Measurements from ENCODE around the gene IL11RA. TPM values are rescaled to one million over a fixed set of nuclear protein-coding genes. Genes with fewer than 3 reads are reported as not detected.

Gene IL11RA
- total and polyA plus RNA-seq, 2 of the 8 experiments (the other 6 are each of a cell fraction or from before 2014, with no cell fraction given) = 5.5 to 9.1 TPM

GRCh38 chr9:34638138-34638445, 13.9 kb upstream of the IL11RA start:
- no peak overlapping the region for H3K56ac ChIP-seq (replicated peaks; ENCODE audit: insufficient read length, low read depth, low read length)
- H2AK5ac ChIP-seq (ENCODE audit: low read depth, low read length) = no peak overlapping the region
- H3K18ac ChIP-seq (ENCODE audit: extremely low read depth, low read length) = peak overlapping the region; percentile 89; the same call in 1 of the 2 replicates
- 25% methylated on average over 7 of the region's 7 CpGs; no CpG with 5 or more reads in 1 of the 2 experiments for whole genome bisulfite sequencing, 2 experiments (ENCODE audit: extremely low coverage in 1 of 2, insufficient coverage in 1 of 2, insufficient read length in 1 of 2, insufficient replicate concordance in 2 of 2, low coverage in 1 of 2, low lambda C conversion rate in 2 of 2, missing lambda C conversion rate in 1 of 2)
- no peaks in the 10 kb centered on the region for H3K9me3 ChIP-seq (ENCODE audit: insufficient read depth in 2 of 2, low read depth in 1 of 2, low read length in 1 of 2)
- ChIA-PET POLR2A (ENCODE audit: partially characterized antibody) (interaction anchor here (0.6 to 11.3 kb wide), 10 partner anchors 8 to 59 kb away, joined by 3 to 127 read pairs (median 4); partner anchors contain the start of genes GALT, IL11RA and RPP25L), CTCF (ENCODE audit: partially characterized antibody) (interaction anchor here (0.9 to 18.5 kb wide), 15 partner anchors 8 to 201 kb away, joined by 3 to 401 read pairs (median 6); partner anchors contain the start of genes ARID3C, CCL21, CCL27 and DCTN3)
- peak overlapping the region; percentile 68; the same call in 1 of the 2 replicates for H2BK12ac ChIP-seq (ENCODE audit: low read depth, low read length)
- no peak overlapping the region for H4K5ac ChIP-seq (ENCODE audit: insufficient read length, low read depth, low read length)
- peaks cover 2 to 11% (median 8%) of the 10 kb centered on the region in 4 experiments; a peak in 4 of 7 replicates for H3K4me1 ChIP-seq (replicated peaks in 1 of 4; ENCODE audit: control insufficient read depth in 3 of 4, insufficient read depth in 4 of 4, low read length in 3 of 4)
- peak overlapping the region; percentile 14; the same call in 1 of the 2 replicates for H2BK15ac ChIP-seq (ENCODE audit: low read length)
- H2BK120ac ChIP-seq (replicated peaks; ENCODE audit: low read depth, low read length) = no peak overlapping the region
- H3K79me1 ChIP-seq (ENCODE audit: low read depth, low read length) = peaks cover 10% of the 10 kb centered on the region
- FAIRE-seq = no peak
- H3K27ac ChIP-seq (ENCODE audit: low read depth, low read length) = no peak overlapping the region; the same call in 1 of the 2 replicates
- peaks cover 9% of the 10 kb centered on the region for H3K23me2 ChIP-seq (ENCODE audit: low read depth, low read length)
- no peak overlapping the region for H3K14ac ChIP-seq (ENCODE audit: insufficient read length)
- H3K79me2 ChIP-seq (ENCODE audit: control insufficient read depth in 1 of 2, insufficient read depth in 2 of 2, low read length in 2 of 2) = peaks cover 0 to 11% of the 10 kb centered on the region in 2 experiments; a peak in 2 of 4 replicates
- peaks cover 0 to 6% (median 2%) of the 10 kb centered on the region in 4 experiments; a peak in 3 of 8 replicates for H3K36me3 ChIP-seq (ENCODE audit: control insufficient read depth in 2 of 4, insufficient read depth in 4 of 4, low read length in 3 of 4)
- DNase-seq (ENCODE audit: low read depth in 1 of 2, low spot score in 2 of 2) = peak in 1 of 2 experiments; percentile 33
- H3K4ac ChIP-seq (replicated peaks; ENCODE audit: insufficient read length, low read depth, low read length) = no peak overlapping the region
- H4K91ac ChIP-seq (replicated peaks; ENCODE audit: insufficient read length, low read length) = peak overlapping the region; percentile 42
- peak overlapping the region in 1 of 4 experiments; percentile 42; a peak in 1 of 7 replicates for H3K9ac ChIP-seq (replicated peaks in 1 of 4; ENCODE audit: extremely low read depth in 1 of 4, low read depth in 3 of 4, low read length in 3 of 4)
- H3K27me3 ChIP-seq (replicated peaks in 1 of 4; ENCODE audit: control insufficient read depth in 3 of 4, extremely low read depth in 1 of 4, insufficient read depth in 3 of 4, low read length in 3 of 4) = peaks cover 0 to 6% (median 3%) of the 10 kb centered on the region in 4 experiments; a peak in 2 of 7 replicates
- peak overlapping the region; percentile 19 to 78 (median 52); a peak in 7 of 8 replicates for H3K4me3 ChIP-seq (ENCODE audit: extremely low read depth in 1 of 4, insufficient read depth in 2 of 4, low read depth in 3 of 4, low read length in 4 of 4)
- H3K23ac ChIP-seq (ENCODE audit: insufficient read length) = no peak overlapping the region
- no peak overlapping the region for H2BK20ac ChIP-seq (ENCODE audit: low read length)
- no peak overlapping the region; the same call in 1 of the 2 replicates for H4K8ac ChIP-seq (ENCODE audit: extremely low read depth, insufficient read depth, low read length)
- H2BK5ac ChIP-seq (ENCODE audit: low read depth, low read length) = peak overlapping the region; percentile 56; the same call in 1 of the 2 replicates
- H4K20me1 ChIP-seq (replicated peaks in 1 of 2; ENCODE audit: control insufficient read depth in 1 of 2, insufficient read depth in 2 of 2, low read length in 2 of 2) = peaks cover 0 to 11% of the 10 kb centered on the region in 2 experiments
- H2AFZ ChIP-seq (ENCODE audit: low read length) = no peak overlapping the region; the same call in 1 of the 2 replicates
- peak overlapping the region; percentile 84 to 91 for H3K4me2 ChIP-seq (ENCODE audit: insufficient read depth in 1 of 2, low read depth in 2 of 2, low read length in 2 of 2)
- TF ChIP-seq FOSL1 (IDR thresholded peaks at IDR 0.05; ENCODE audit: insufficient read depth, low read depth, low read length) (no peak), KDM4A (IDR thresholded peaks at IDR 0.05; ENCODE audit: low read depth, low read length, severe bottlenecking) (no peak), CEBPB (IDR thresholded peaks at IDR 0.05; ENCODE audit: low read depth, low read length) (no peak), CHD2 (IDR thresholded peaks at IDR 0.05; ENCODE audit: low read length) (no peak), HDAC2 (IDR thresholded peaks at IDR 0.05; ENCODE audit: borderline replicate concordance in 1 of 2, low read depth in 2 of 2, low read length in 2 of 2) (no peak), RBBP5 (IDR thresholded peaks at IDR 0.05; ENCODE audit: borderline replicate concordance, low read depth, low read length) (no peak), TCF12 (IDR thresholded peaks at IDR 0.05; ENCODE audit: low read depth, low read length) (0 out of 2 replicates have a peak, but pooled peaks have one; percentile 1), TAF1 (IDR thresholded peaks at IDR 0.05; ENCODE audit: low read depth, low read length) (0 out of 2 replicates have a peak, but pooled peaks have one; percentile 56), BCL11A (IDR thresholded peaks at IDR 0.05; ENCODE audit: low read depth in 2 of 2, low read length in 2 of 2) (no peak), MAX (IDR thresholded peaks at IDR 0.05) (no peak), EP300 (IDR thresholded peaks at IDR 0.05; ENCODE audit: borderline replicate concordance in 1 of 2, low read depth in 2 of 2, low read length in 2 of 2) (no peak), TEAD4 (IDR thresholded peaks at IDR 0.05; ENCODE audit: low read depth, low read length) (0 out of 2 replicates have a peak, but pooled peaks have one; percentile 14)

Data from H1 (cell line).